HepG2 (cell line): ENCODE measurements around the gene CLIC3. TPM values are rescaled to one million over a fixed set of nuclear protein-coding genes. Genes with fewer than 3 reads are reported as not detected.

ENCODE experiments used
- CHCHD3 ChIP-seq: sonication (generic); formaldehyde crosslinking; IDR thresholded peaks from 2 replicates; pipeline ENCODE4 v1.8.0; 2022; ENCODE audit warnings: mild to moderate bottlenecking, missing genetic modification reagents, moderate library complexity
- GATAD1 ChIP-seq: IDR thresholded peaks from 2 replicates; pipeline ENCODE4 v1.6.1; 2016; ENCODE audit warnings: missing genetic modification reagents, missing compliant biosample characterization
- HNRNPL ChIP-seq: fragments of 200-400 bp; formaldehyde crosslinking; IDR thresholded peaks from 2 replicates; pipeline ENCODE4 v1.6.1; 2017; ENCODE audit warnings: mild to moderate bottlenecking, low read depth, low read length
- KDM3A ChIP-seq: IDR thresholded peaks from 2 replicates; pipeline ENCODE4 v1.6.1; 2018; ENCODE audit warnings: low read depth, missing compliant biosample characterization
- MATR3 ChIP-seq: sonication (generic); formaldehyde crosslinking; IDR thresholded peaks from 2 replicates; pipeline ENCODE4 v1.4.0; 2020; ENCODE audit warnings: missing genetic modification reagents
- PHF21A ChIP-seq: sonication (generic); formaldehyde crosslinking; IDR thresholded peaks from 2 replicates; pipeline ENCODE4 v1.5.0; 2020; ENCODE audit warnings: mild to moderate bottlenecking, missing genetic modification reagents
- RXRB ChIP-seq: IDR thresholded peaks from 2 replicates; pipeline ENCODE4 v1.6.1; 2016; ENCODE audit warnings: borderline replicate concordance, missing genetic modification reagents, missing compliant biosample characterization
- SALL1 ChIP-seq: sonication (generic); formaldehyde crosslinking; IDR thresholded peaks from 2 replicates; pipeline ENCODE4 v1.8.0; 2022; ENCODE audit warnings: mild to moderate bottlenecking, missing genetic modification reagents
- SMC3 ChIP-seq: IDR thresholded peaks from 2 replicates; pipeline ENCODE4 v1.6.1; 2011; ENCODE audit warnings: low read length, improper control_type of control experiment
- ZBTB7A ChIP-seq: sonication (generic); formaldehyde crosslinking; IDR thresholded peaks from 2 replicates; pipeline ENCODE4 v1.8.0; 2022; ENCODE audit warnings: mild to moderate bottlenecking, missing genetic modification reagents
- ZNF572 ChIP-seq: sonication (generic); formaldehyde crosslinking; IDR thresholded peaks from 2 replicates; pipeline ENCODE4 v1.5.1; 2020; ENCODE audit warnings: mild to moderate bottlenecking, missing genetic modification reagents
- ZNF598 ChIP-seq: sonication (generic); formaldehyde crosslinking; IDR thresholded peaks from 2 replicates; pipeline ENCODE4 v1.5.1; 2020; ENCODE audit warnings: mild to moderate bottlenecking, missing genetic modification reagents, borderline replicate concordance
- ZSCAN21 ChIP-seq: sonication (generic); formaldehyde crosslinking; IDR thresholded peaks from 2 replicates; pipeline ENCODE4 v1.8.0; 2022; ENCODE audit warnings: mild to moderate bottlenecking, missing genetic modification reagents, moderate library complexity, borderline replicate concordance
- ZSCAN31 ChIP-seq: sonication (generic); formaldehyde crosslinking; IDR thresholded peaks from 2 replicates; pipeline ENCODE4 v1.5.0; 2020; ENCODE audit warnings: low read depth, mild to moderate bottlenecking, missing genetic modification reagents
- polyA plus RNA-seq, 8 experiments: library from polyadenylated mRNA; depleted of rRNA in 3 of 8; stranded (reverse) in 7 of 8; unstranded in 1 of 8; fragments of >200 nt; fragmentation: Illumina TruSeq in 4 of 8; extraction: Trizol in 4 of 8; gene quantifications; 2 replicates each; pipeline versions ENCODE4 v1.2.1 to v1.2.3, GENCODE V29; 2011 to 2016; ENCODE audit warnings: low read depth in 4 of 8, missing spikeins in 1 of 8, mixed read lengths in 1 of 8; ENCODE audit not compliant: insufficient read depth in 1 of 8
- total RNA-seq, 5 experiments: library from RNA; depleted of rRNA; stranded (reverse); fragments of >200 nt; fragmentation: Illumina TruSeq; extraction: Trizol; gene quantifications; 2 replicates each; pipeline ENCODE4 v1.2.3, GENCODE V29; 2016; ENCODE audit warnings: low read depth in 1 of 5
- TF ChIP-seq, protein P1 (sequence below): sonication (generic); formaldehyde crosslinking; IDR thresholded peaks from 2 replicates; pipeline ENCODE4 v1.4.0; 2020; ENCODE audit warnings: missing genetic modification reagents
- TF ChIP-seq, protein P2 (sequence below): sonication (generic); formaldehyde crosslinking; conservative IDR thresholded peaks from 2 replicates; pipeline ENCODE4 v1.5.0; 2020; ENCODE audit warnings: missing genetic modification reagents
- TF ChIP-seq, protein P3 (sequence below): sonication (generic); formaldehyde crosslinking; IDR thresholded peaks from 2 replicates; pipeline ENCODE4 v1.5.1; 2020; ENCODE audit warnings: missing genetic modification reagents, mild to moderate bottlenecking, borderline replicate concordance
- TF ChIP-seq, protein P4 (sequence below): sonication (generic); formaldehyde crosslinking; IDR thresholded peaks from 2 replicates; pipeline ENCODE4 v1.8.0; 2022; ENCODE audit warnings: missing genetic modification reagents, mild to moderate bottlenecking, borderline replicate concordance
- TF ChIP-seq, protein P5 (sequence below): IDR thresholded peaks from 2 replicates; pipeline ENCODE4 v1.6.1; 2018; ENCODE audit warnings: missing genetic modification reagents, mild to moderate bottlenecking, missing compliant biosample characterization
- TF ChIP-seq, protein P6 (sequence below): sonication (generic); formaldehyde crosslinking; IDR thresholded peaks from 2 replicates; pipeline ENCODE4 v1.5.0; 2020; ENCODE audit warnings: mild to moderate bottlenecking, missing genetic modification reagents

Gene CLIC3
- total and polyA plus RNA-seq, 2 of the 13 experiments (the other 11 are each of a cell fraction or from before 2014, with no cell fraction given), result 0.51 to 1.5 TPM

DNA sequence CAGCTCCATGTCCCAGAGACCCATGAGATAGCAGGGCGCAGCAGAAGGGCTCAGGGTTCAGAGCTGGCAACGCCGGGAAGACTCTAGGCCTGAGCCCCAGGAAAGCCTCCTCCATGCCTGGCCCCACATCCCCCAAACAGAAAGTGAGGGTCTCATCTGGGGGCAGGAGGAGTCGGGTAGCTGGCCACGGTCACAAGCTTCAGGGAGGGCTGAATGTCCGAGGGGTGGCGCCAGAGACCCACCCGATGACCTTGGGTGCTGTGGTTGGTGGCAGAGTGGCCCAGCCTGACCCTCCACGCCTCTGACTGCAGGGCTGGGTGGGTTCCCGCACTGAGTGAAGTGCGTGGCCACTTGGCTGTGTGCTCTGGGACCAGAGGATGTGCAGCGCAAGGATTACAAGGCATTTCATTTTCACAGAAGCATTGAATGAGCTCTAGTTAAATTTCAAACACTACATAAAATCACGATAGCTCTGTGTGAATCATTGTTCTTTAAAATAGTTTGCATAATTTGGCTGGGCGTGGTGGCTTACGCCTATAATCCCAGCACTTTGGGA, 48.3 kb downstream of the CLIC3 start (continued):
- TF ChIP-seq, protein P1, sequence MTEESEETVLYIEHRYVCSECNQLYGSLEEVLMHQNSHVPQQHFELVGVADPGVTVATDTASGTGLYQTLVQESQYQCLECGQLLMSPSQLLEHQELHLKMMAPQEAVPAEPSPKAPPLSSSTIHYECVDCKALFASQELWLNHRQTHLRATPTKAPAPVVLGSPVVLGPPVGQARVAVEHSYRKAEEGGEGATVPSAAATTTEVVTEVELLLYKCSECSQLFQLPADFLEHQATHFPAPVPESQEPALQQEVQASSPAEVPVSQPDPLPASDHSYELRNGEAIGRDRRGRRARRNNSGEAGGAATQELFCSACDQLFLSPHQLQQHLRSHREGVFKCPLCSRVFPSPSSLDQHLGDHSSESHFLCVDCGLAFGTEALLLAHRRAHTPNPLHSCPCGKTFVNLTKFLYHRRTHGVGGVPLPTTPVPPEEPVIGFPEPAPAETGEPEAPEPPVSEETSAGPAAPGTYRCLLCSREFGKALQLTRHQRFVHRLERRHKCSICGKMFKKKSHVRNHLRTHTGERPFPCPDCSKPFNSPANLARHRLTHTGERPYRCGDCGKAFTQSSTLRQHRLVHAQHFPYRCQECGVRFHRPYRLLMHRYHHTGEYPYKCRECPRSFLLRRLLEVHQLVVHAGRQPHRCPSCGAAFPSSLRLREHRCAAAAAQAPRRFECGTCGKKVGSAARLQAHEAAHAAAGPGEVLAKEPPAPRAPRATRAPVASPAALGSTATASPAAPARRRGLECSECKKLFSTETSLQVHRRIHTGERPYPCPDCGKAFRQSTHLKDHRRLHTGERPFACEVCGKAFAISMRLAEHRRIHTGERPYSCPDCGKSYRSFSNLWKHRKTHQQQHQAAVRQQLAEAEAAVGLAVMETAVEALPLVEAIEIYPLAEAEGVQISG, result 0 out of 2 replicates have a peak, but pooled peaks have one; percentile 34
- TF ChIP-seq GATAD1, result 0 out of 2 replicates have a peak, but pooled peaks have one; percentile 18
- 0 out of 2 replicates have a peak, but pooled peaks have one; percentile 26 for TF ChIP-seq ZBTB7A (CRISPR knock-in tag)
- TF ChIP-seq, protein P2, sequence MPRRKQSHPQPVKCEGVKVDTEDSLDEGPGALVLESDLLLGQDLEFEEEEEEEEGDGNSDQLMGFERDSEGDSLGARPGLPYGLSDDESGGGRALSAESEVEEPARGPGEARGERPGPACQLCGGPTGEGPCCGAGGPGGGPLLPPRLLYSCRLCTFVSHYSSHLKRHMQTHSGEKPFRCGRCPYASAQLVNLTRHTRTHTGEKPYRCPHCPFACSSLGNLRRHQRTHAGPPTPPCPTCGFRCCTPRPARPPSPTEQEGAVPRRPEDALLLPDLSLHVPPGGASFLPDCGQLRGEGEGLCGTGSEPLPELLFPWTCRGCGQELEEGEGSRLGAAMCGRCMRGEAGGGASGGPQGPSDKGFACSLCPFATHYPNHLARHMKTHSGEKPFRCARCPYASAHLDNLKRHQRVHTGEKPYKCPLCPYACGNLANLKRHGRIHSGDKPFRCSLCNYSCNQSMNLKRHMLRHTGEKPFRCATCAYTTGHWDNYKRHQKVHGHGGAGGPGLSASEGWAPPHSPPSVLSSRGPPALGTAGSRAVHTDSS (CRISPR knock-in tag), result peak; percentile 86; the same call in 1 of the 2 replicates
- TF ChIP-seq, protein P3, sequence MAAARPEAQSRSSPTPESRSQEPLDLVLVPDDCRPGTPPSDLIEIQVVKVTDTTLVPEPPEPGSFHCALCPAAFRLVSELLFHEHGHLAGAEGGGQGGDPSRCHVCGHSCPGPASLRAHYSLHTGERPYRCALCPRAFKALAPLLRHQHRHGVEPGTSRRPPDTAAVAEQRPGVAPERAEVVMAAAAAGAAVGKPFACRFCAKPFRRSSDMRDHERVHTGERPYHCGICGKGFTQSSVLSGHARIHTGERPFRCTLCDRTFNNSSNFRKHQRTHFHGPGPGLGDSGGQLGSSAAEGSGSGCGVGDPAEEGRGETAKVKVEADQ (CRISPR knock-in tag), result no peak
- TF ChIP-seq SALL1, result peak; percentile 73; the same call in 1 of the 2 replicates
- TF ChIP-seq, protein P4, sequence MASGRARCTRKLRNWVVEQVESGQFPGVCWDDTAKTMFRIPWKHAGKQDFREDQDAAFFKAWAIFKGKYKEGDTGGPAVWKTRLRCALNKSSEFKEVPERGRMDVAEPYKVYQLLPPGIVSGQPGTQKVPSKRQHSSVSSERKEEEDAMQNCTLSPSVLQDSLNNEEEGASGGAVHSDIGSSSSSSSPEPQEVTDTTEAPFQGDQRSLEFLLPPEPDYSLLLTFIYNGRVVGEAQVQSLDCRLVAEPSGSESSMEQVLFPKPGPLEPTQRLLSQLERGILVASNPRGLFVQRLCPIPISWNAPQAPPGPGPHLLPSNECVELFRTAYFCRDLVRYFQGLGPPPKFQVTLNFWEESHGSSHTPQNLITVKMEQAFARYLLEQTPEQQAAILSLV (CRISPR knock-in tag), result peak; percentile 40; the same call in 1 of the 2 replicates
- 0 out of 2 replicates have a peak, but pooled peaks have one; percentile 50 for TF ChIP-seq ZSCAN21
- TF ChIP-seq ZSCAN31 (CRISPR knock-in tag), result 0 out of 2 replicates have a peak, but pooled peaks have one; percentile 26
- TF ChIP-seq, protein P5, sequence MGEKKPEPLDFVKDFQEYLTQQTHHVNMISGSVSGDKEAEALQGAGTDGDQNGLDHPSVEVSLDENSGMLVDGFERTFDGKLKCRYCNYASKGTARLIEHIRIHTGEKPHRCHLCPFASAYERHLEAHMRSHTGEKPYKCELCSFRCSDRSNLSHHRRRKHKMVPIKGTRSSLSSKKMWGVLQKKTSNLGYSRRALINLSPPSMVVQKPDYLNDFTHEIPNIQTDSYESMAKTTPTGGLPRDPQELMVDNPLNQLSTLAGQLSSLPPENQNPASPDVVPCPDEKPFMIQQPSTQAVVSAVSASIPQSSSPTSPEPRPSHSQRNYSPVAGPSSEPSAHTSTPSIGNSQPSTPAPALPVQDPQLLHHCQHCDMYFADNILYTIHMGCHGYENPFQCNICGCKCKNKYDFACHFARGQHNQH, result peak; percentile 33; the same call in 1 of the 2 replicates
- TF ChIP-seq PHF21A (CRISPR knock-in tag), result 0 out of 2 replicates have a peak, but pooled peaks have one; percentile 40
- TF ChIP-seq, protein P6, sequence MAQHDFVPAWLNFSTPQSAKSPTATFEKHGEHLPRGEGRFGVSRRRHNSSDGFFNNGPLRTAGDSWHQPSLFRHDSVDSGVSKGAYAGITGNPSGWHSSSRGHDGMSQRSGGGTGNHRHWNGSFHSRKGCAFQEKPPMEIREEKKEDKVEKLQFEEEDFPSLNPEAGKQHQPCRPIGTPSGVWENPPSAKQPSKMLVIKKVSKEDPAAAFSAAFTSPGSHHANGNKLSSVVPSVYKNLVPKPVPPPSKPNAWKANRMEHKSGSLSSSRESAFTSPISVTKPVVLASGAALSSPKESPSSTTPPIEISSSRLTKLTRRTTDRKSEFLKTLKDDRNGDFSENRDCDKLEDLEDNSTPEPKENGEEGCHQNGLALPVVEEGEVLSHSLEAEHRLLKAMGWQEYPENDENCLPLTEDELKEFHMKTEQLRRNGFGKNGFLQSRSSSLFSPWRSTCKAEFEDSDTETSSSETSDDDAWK (CRISPR knock-in tag), result no peak
- 0 out of 2 replicates have a peak, but pooled peaks have one; percentile 59 for TF ChIP-seq ZNF572 (CRISPR knock-in tag)
- TF ChIP-seq HNRNPL, result peak; percentile 70; the same call in 1 of the 2 replicates
- TF ChIP-seq RXRB (CRISPR knock-in tag), result peak; percentile 66
- TF ChIP-seq SMC3, result peak; percentile 35; the same call in 1 of the 2 replicates
- TF ChIP-seq CHCHD3 (CRISPR knock-in tag), result no peak
- TF ChIP-seq KDM3A (CRISPR knock-in tag), result 0 out of 2 replicates have a peak, but pooled peaks have one; percentile 58
- TF ChIP-seq ZNF598 (CRISPR knock-in tag), result peak; percentile 43; the same call in 1 of the 2 replicates
- TF ChIP-seq MATR3 (CRISPR knock-in tag), result no peak
